Breast epithelium (tissue), 3 donors: ENCODE data around the gene TENM4.

ENCODE experiments used
- POLR2A ChIP-seq: fragments of 450-650 bp; IDR thresholded peaks from one replicate; pipeline ENCODE4 v1.6.1; 2016; ENCODE audit warnings: antibody characterized with exemption, mild to moderate bottlenecking, moderate library complexity
- POLR2AphosphoS5 ChIP-seq, 3 donors: sonication (generic); formaldehyde crosslinking; IDR thresholded peaks; one replicate each; pipeline ENCODE4 v1.6.1; 2017; ENCODE audit warnings: antibody characterized with exemption in 3 of 3
- TF ChIP-seq, protein P1 (sequence below), 3 donors: fragments of 450-650 bp; IDR thresholded peaks; one replicate each; pipeline ENCODE4 v1.5.1; 2016 to 2017; ENCODE audit warnings: antibody characterized with exemption in 3 of 3, mild to moderate bottlenecking in 3 of 3, moderate library complexity in 3 of 3

GRCh38 chr11:78801161-78801884 is 639.5 kb downstream of the TENM4 start:
- TF ChIP-seq POLR2AphosphoS5 (IDR thresholded peaks at IDR 0.05) (peak; percentile 46 to 60 (median 55)), POLR2A (no peak)
- TF ChIP-seq, protein P1, sequence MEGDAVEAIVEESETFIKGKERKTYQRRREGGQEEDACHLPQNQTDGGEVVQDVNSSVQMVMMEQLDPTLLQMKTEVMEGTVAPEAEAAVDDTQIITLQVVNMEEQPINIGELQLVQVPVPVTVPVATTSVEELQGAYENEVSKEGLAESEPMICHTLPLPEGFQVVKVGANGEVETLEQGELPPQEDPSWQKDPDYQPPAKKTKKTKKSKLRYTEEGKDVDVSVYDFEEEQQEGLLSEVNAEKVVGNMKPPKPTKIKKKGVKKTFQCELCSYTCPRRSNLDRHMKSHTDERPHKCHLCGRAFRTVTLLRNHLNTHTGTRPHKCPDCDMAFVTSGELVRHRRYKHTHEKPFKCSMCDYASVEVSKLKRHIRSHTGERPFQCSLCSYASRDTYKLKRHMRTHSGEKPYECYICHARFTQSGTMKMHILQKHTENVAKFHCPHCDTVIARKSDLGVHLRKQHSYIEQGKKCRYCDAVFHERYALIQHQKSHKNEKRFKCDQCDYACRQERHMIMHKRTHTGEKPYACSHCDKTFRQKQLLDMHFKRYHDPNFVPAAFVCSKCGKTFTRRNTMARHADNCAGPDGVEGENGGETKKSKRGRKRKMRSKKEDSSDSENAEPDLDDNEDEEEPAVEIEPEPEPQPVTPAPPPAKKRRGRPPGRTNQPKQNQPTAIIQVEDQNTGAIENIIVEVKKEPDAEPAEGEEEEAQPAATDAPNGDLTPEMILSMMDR (IDR thresholded peaks at IDR 0.05) = no peak
